Stimulated activated naive CD8-positive, alpha-beta T cell treated with anti-CD3 and anti-CD28 coated beads, Interleukin-15, Interleukin-2, amounts not matched to agents 100 U/mL and 50 U/mL, for 24 hours (primary cell): ENCODE measurements around the gene KDM3A.

ENCODE experiments used
- ATAC-seq: fragments of 150-1000 bp; cut with Tn5 transposase; one replicate; pipeline ENCODE4 v1.10.0; 2021
- DNase-seq: peaks from one replicate; pipeline ENCODE4 v3.0.0; 2021

Gene KDM3A

DNA sequence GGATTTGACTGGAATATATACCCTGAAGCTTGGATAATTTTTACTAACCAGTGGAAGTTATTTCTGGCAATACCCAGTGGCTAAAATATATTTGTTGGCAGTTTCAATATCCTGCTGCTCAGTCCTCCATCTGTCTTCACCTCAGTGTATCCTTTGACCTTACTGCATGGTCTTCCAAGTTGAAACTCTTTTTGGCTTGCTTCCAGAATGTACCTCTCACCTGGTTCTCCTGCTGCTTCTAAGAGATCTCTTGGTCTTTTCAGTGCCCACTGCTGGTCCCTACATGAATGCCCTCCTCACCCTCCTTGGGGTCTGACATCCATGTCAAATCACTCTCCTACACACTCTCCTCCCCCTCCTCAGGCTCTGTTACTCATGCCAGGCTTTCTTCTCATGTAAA is 4.8 kb upstream of the KDM3A start:
- ATAC-seq, result no peak
- DNase-seq, result no peak

DNA sequence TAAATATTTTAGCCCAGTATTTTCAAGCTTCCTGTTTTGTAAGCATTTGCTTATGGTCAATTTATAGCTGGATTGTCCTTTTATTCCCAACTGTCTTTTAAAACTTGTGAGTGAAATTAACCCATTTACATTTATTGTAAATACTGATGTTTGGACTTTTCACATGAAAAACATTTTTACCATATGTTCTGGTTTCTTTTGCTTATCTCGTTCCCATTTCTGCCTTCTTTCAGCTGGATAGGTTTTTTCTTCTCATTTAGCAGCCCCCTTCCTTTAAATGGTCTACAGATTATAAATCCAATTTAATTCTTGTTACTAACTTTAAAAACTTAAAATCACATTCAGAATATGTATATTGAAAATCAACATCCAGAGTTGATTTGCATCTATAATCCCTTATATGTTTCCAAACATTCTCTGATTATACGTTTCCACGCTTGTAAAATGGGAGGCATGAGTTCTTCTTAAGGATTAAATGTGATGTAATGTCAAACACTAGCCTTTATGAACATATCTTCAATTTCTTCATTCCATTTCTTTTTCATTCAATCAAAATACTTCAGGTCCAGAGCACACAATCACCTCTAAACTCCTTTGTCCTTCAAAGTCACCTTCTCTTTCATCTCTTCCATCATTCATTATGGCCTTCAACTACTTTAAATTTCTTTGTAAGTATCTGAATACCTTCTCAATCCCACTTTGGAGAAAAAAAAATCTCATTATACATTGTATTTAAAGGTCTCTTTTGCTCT is 1.1 kb upstream of the KDM3A start:
- no peak for ATAC-seq
- DNase-seq, result no peak

DNA sequence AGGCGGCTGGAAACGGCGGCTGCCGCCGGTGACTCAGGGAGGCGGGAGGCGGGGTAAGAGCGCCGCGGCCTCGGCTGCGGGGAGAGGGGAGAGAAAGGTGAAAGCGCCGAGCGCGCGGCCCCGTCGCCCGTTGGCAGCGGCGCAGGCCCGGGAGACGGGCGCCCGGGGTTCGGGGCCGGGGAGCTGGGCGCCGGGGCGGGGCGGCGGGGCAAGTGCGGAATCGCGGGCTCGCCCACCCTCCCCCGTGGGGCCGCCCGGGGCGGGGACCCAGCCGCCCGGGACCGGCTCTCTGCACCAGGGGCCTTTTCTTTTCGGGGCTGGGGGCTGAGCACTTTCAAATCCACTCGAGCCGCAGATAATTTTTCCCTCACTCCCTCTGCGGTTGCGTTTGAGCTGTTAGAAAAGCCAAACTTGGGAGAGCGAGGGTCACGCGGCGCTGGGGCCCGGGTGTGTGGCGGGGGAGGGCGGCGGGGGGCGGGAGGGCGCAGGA is 266 bp downstream of the KDM3A start:
- ATAC-seq, result no peak
- no peak for DNase-seq

DNA sequence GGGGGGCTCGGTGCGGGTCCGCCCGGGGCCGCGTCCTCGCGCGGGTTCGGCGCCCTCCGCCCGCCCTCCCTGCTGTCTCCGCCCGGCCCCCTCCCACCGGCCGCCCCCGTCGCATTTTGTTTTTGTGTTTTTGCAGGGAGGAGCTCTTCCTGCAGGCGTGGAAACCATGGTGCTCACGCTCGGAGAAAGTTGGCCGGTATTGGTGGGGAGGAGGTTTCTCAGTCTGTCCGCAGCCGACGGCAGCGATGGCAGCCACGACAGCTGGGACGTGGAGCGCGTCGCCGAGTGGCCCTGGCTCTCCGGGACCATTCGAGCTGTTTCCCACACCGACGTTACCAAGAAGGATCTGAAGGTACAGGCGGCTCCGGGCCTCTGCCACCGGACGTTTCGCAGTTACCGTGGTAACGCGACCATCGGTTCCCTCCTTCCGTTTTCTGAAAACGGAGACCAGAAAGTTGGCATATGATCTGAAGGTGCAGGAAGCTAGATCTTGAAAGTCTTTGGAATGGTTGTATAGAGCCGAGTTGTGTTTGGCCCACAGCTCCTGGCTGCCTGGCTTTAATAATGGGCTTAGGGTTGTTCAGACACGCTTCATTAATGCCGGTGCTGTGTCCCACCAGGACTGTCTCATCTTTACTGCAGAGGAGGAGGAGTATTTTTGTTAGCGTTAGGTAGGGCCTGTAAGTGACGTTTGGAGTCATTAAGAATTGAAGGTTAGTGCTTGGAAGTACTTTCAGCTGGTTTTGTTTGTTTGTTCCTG is 891 bp downstream of the KDM3A start:
- peak; percentile 63 for DNase-seq
- ATAC-seq, result peak; percentile 1

DNA sequence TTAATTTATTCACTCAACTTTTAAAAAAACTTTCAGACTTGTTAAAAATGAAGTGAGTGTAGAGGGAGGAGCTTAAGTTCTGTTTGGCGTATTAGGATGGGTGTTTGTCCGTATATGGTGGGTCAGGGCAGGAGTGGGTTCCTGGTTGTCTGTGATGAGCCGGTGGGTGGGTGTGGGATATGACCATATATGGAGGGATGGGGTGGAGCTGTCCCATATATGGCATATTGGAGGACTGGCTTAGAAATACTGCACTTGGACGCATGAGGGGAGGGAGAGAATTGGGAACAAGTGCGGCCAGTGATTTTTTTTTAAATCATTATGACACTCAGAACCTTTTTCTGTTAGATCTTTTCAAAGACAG is 1.5 kb downstream of the KDM3A start:
- DNase-seq (peak; percentile 79), ATAC-seq (peak; percentile 82)

DNA sequence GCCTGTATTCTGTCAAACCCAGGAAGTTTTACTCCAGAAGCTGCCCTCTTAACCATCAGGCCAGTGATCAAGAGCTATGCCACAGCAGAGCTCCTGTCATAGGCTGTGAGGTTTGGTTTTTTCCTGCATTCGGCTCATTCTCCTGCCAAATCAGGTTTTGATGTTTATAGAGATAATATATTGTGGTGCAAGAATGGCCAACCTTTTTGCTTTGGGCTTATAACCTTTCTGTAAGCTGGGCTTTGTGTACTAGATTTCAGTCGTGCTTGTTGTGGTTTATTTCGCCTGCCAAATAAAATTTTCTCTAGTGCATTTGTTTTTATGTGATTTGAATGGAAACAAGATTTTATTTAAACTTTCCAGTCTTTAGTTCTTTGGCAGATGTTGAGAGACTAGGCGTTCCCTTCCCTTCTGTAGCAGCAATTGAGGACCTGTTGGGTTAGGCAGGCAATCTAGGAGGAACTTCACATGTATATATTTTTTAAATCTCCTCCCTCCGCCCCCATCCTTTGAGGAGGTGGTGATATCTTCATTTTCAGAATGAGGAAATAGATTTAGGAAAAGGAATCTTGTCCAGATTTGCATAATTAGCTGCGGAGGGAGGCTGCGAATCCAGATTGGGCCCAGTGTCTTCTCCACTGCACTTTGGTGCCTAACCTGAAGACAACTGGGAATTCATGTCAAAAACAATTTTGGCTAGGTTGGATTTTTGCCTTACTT is 2.6 kb downstream of the KDM3A start:
- ATAC-seq (no peak), DNase-seq (no peak)

DNA sequence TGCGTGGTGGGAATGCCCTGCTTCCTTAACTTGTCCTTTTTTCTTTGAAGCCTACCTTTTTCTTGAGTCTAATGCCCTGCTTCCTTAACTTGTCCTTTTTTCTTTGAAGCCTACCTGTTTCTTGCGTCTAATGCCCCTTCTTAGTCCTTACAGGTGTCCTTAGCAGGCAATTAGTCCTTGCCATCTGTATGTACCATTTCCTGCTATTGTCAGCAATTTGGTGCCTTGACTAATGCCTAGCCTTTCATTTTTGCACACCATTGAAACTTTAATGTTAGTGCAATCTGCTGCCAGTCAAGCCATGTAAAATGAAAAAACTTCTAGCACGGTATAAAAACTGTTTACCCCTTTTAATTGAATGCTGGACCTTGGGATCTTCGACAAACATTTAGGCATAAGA is 4.3 kb downstream of the KDM3A start:
- no peak for DNase-seq
- no peak for ATAC-seq

DNA sequence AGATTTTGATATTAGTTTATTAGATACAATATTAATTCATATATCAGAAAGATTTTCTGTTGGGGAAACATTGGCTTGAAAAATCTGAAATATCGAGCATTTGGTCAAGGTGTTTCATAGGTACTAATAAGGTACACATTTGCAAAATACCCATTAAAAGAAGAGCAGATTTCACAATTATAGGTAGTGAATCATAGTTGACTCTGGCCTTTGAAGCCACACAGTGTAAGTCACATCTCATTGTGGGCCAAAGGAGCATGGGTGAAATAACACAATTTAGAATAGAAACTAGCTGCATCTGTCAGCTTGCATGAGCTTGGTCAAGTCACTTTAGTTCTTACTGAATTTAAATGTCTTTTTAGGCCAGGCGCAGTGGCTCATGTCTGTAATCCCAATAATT is 4.9 kb downstream of the KDM3A start:
- no peak for DNase-seq
- ATAC-seq, result no peak

DNA sequence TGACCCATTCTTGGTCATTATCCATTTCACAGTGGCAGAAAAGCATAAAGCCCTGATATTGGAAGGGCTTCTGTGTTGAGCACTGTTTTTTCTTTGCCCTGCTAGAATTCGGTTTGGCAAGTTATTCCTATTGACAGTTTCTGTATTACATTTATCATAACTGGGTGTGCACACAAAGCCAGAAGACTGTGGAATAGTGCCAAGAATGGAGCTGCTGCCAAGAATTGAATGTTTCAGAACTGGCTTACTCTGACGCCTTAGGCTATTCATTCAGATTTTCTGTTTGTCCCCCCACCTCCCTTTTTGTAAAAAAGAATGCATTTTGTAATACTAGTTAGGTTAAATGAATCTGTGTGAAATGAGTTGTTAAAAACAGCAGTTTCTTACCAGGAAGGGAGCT is 12.7 kb downstream of the KDM3A start:
- ATAC-seq (no peak), DNase-seq (no peak)

DNA sequence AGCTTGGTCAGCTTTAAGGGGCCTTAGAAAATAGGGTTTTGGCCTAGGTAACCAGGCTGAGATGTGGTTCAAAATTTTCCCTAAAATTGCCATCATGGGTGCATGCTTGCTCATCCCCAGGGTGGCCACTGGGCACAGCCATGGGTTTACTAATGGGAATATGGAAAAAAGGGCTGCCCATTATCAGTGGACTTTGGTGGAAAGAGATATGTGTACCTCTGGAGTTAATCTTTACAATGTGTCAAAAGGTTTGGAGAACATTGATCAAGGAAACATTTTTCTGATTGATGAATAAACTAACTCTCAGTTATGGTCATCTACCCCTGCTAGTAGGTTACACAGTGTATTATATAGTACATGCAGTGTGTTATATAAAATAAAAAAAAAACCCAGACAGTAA is 13.1 kb downstream of the KDM3A start:
- no peak for ATAC-seq
- DNase-seq, result no peak

DNA sequence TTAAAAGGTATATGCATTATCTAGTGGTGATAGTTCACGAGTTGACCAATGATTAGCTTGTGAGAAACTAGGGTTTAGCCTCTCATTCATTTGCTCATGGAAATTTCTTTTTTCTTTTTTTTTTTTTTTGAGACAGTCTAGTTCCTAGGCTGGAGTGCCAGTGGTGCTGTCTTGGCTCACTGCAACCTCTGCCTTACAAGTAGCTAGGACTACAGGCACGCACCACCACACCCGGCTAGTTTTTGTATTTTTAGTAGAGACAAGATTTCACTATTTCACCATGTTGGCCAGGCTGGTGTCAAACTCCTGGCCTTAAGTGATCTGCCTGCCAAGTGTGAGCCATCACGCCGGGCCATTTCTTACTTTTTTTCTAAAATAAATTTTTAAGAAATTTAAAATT is 14.0 kb downstream of the KDM3A start:
- DNase-seq (no peak), ATAC-seq (no peak)

DNA sequence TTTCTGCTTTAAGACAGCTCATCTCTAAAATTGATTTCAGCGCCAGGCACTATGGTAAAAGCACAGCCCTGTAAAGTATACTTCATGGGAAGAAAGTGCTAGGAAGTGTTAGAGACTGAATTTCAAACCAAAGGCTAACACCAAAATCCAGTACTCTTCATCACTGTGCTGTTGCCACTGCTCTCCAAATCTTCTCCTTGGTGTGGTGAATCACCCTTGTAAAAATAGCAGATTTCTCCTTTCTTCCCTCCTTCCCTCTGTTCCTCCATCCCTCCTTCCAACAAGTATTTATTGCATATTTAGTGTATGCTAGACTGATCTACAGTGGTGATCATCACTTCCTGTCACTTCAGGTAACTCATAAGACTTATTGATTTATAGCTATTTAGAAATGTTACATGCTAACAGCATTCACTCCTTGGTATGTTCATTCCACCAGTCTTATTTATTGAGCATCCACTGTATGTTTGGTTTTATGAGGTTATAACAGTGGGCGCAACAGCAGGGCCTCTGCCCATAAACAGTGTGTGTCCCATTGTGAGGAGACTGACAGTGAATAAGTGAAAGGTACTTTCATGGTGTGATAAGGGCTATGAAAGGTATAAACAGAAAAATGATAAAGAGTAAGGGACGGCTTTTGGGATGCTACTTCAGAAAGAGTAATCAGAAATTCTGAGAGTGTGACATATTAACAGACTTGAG is 20.0 kb downstream of the KDM3A start:
- ATAC-seq, result no peak
- no peak for DNase-seq

DNA sequence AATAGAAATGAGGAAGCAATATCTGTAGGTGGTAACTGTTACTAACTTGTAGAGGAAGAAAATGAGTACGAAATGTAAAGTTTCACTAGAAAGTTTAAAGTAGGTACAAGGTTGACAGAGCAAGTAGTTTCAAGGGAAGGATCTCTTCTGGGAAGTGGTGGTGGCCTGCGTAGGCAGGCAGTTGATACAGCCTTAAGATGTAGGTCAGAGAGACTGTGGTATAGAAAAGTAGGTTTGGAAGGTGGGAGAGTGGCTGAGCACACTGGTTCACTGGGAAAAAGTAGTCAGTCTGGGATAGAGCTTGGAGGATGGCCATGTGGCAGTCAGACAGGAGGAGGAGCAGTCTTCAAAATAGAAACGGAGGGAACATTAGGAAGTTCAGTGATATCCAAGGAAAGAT is 23.5 kb downstream of the KDM3A start:
- DNase-seq (no peak), ATAC-seq (no peak)

DNA sequence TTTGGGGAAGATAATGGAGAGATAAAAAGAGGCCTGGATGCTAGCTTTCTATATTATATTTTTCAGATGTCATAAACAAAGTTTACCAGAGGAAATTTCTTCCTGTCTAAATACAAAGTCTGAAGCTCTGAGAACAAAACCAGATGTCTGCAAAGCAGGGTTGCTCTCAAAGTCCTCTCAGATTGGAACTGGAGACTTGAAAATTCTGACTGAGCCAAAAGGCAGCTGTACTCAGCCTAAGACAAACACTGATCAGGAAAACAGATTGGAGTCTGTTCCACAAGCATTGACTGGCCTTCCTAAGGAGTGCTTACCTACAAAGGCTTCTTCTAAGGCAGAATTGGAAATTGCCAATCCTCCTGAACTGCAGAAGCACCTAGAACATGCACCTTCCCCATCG is 25.1 kb downstream of the KDM3A start:
- no peak for DNase-seq
- ATAC-seq, result no peak

DNA sequence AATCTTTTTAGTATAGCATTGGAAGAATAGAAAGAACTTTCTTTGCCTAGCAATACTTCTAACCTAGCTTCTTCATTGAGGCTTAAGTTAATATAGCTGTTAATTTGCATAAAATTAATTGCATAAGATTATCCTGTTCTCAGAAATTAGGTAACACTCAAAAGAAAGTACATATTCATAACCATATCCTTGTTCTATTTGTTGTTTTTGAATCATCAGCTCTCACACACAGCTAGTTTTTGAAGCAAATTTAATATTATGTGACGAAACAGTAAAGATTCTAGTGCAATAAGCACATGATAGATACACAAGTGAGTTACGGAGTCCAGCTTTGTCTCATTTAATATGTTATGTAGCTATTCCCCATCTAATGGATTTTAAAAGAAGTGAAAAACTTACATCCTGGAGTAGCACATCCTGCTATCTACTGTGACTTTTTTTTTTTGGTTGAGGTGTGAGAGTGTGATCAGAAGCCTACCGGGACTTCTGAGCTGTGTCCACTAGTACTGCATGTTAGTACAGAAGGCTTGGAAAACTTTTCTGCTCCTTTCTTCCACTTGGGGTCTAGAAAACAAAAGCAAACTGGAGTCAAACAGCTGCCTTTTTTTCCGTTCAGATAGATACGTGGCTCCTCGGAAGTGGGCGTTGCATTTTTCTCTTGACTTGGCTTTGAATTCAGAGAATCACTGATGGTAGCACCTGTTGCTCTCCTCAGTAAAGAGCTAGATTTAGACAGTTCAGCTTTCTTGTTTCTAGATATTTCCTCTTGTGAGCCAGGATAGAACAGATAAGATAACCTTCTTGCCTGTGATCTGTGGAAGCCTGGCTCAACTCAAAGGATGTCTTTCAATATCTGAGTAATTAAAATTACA is 27.2 kb downstream of the KDM3A start:
- DNase-seq, result no peak

DNA sequence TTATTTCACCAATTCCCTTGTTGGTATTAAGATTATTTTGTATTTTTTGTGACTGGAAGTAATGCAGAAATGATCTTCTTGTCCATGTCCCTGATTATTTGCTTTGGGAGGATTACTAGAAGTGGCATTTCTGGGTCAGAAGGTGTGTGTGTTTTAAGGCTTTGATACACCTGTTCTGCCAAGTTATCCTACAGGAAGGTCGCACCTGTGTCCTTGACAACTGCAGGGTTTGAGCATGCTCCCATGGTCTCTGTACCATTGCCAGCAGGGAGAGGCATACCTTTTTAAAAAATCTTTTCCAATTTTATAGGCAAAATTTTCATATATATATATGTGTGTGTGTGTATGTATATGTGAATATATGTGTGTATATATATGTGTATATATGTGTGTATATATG is 29.7 kb downstream of the KDM3A start:
- no peak for DNase-seq
- no peak for ATAC-seq

More for the DNA sequence above, 27.2 kb downstream of the KDM3A start:
- ATAC-seq, result no peak

DNA sequence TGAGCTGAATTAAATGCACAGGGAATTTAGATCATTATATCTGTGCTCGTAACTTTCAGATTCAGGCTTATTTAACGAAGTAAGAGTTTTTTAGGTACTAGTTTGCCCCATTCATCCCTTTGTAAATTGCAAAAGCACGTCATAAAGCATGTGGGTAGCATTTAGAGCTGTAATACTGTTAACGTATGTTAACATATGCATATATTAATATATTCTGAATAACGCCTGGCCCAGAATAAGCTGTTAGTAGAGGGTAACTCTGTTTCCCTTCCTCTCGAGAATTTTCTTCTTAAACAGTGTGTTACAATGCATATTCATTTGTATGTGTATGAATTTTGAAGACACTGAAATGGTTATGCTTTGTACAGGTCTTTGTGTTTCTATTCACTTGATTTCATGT is 30.5 kb downstream of the KDM3A start:
- ATAC-seq, result no peak
- no peak for DNase-seq

DNA sequence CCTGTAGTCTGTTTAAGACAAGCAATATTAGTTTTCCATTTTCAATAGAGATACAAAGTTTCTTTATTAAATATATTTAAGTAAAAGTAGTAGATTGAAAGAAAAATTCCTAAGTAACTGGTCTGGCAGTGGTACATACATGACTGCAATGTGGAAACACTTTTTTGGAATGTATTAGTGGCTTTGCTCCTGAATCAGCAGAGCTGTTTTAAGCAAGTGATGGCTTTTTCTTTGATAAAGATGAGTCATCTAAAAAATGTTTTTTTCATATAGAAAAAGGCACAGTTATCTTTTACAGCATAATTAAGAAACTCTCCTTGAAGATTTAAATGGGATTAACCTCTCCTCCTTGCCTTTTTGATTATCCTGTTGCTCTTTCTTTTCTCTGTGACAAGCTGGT is 34.9 kb downstream of the KDM3A start:
- DNase-seq (no peak), ATAC-seq (no peak)

DNA sequence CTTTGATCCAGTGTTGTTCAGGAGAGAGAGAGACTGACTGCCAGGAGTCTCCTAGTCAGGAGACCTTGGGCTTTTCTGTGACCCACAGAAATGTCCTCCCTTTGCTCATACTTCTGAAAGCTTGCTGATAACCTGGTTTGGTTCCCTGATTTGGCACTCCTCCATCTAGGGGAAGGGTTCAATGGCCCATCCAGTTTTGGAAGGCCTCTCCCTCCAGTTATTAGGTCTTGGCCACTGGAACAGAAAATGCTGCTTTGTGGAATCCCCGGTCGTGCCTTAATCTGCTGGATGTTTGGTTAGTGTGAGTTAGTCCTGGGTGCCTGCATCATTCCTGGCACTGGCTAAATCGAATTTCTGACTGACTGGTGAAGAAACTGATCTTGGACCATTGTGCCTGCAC is 35.7 kb downstream of the KDM3A start:
- no peak for DNase-seq
- no peak for ATAC-seq

DNA sequence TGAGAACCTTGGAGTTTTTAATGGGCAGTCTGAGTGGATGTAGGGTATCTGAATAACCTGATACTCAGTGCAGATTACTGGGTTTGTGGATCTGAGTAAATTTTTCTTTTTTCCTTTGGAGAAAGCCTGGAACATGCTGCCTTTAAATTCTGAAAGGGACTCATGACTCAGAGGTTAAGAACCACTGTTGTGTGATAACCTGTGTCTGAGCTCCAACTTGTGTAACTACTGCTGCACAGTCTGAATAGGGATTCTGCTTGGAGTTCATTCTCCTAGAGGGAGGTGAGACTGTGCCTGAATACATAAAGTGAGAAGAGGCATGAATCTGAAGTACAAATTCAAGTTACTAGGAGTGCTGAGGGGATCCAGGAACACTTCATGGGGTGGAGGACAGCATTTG is 36.2 kb downstream of the KDM3A start:
- ATAC-seq (no peak), DNase-seq (no peak)

DNA sequence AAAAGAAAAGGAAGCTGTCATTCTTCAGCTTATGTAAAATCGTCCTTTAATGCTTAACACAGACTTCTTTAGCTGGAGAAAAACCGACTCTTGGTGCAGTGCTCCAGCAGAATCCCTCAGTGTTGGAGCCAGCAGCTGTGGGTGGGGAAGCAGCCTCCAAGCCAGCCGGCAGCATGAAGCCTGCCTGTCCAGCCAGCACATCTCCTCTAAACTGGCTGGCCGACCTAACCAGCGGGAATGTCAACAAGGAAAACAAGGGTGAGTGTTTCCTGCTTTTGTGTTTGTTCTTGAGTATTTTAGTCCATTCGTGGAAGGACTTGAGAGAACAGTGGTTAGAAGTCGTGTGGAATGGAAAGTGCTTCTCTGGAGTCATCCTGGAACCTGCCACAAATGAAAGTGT is 38.9 kb downstream of the KDM3A start:
- no peak for ATAC-seq
- DNase-seq, result no peak

DNA sequence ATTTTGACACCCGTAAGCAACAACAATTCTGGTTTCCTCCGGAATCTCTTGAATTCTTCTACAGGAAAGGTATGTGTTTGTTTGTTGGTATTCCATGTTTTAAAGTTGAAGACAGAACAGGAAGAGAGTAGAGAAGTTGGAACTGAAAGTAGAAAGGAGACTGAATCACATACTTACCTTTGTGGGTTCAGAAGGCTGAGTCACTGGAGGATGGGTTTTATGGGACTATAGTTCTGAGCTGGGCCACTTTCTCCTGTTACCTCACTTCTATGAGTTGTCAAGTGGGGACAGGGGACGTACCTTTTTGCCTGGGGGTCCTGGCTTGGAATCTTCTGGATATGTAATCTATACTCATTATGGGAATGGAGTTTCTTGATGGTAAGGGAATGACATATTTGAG is 40.9 kb downstream of the KDM3A start:
- DNase-seq (no peak), ATAC-seq (peak; percentile 81)
